ENCODE measurements around the gene MTF2.

Gene MTF2

GRCh38 chr1:93082313-93082712 is 3.2 kb downstream of the MTF2 start:
- H3K4me3 ChIP-seq (ENCODE audit: low read depth, low read length): no peak overlapping the region
- TF ChIP-seq CTCF (IDR thresholded peaks at IDR 0.05; ENCODE audit: low read depth, low read length): no peak

- no peak for TF ChIP-seq CTCF (IDR thresholded peaks at IDR 0.05; ENCODE audit: low read depth, low read length)
- H3K4me3 ChIP-seq (ENCODE audit: low read depth, low read length): no peak overlapping the region
These were observed 4.9 kb downstream of the MTF2 start for GRCh38 chr1:93083979-93084378.

GRCh38 chr1:93087532-93087931 is 8.4 kb downstream of the MTF2 start:
- TF ChIP-seq CTCF (IDR thresholded peaks at IDR 0.05; ENCODE audit: low read depth, low read length): no peak
- H3K4me3 ChIP-seq (ENCODE audit: low read depth, low read length): no peak overlapping the region

GRCh38 chr1:93093332-93094006 is 14.4 kb downstream of the MTF2 start:
- TF ChIP-seq CTCF (IDR thresholded peaks at IDR 0.05; ENCODE audit: low read depth, low read length): no peak
- H3K4me3 ChIP-seq (ENCODE audit: low read depth, low read length): no peak overlapping the region

DNA sequence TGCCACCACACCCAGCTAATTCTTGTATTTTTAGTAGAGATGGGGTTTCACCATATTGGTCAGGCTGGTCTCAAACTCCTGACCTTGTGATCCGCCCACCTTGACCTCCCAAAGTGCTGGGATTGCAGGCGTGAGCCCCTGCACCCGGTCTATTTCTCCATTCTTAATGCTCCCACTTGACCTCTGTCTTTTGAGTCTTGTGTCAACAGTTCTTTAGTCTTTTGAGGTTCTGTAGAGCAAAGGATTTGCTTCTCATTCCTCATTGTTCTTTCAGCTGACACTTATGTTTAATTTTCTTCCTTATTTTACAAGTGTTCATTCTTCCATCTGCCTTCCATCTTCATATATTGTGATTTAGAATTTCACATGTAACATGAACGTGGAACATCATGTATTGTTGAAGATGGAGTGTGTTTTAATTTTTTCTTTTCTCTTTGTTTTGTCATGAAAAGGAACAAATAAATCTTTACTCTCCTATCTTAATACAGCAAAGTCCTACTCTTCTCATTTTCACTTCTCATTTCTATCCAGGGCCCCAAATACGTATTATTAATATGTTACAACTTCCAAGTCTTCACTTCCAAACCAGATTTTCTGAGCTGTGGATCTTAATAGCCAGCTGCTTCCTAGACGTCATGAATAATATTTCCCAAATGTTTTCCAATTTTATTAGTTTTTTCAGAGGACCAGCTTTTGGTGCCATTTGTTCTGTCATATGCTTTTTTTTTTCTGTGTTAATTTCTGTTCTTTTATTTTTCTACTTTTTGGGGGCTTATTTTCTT is 16.9 kb downstream of the MTF2 start:
- TF ChIP-seq CTCF (IDR thresholded peaks at IDR 0.05; ENCODE audit: low read depth, low read length): no peak
- no peak overlapping the region for H3K4me3 ChIP-seq (ENCODE audit: low read depth, low read length)

GRCh38 chr1:93102142-93102541 is 23.1 kb downstream of the MTF2 start:
- TF ChIP-seq CTCF (IDR thresholded peaks at IDR 0.05; ENCODE audit: low read depth, low read length): no peak
- no peak overlapping the region for H3K4me3 ChIP-seq (ENCODE audit: low read depth, low read length)

GRCh38 chr1:93106226-93106625 is 27.1 kb downstream of the MTF2 start:
- no peak for TF ChIP-seq CTCF (IDR thresholded peaks at IDR 0.05; ENCODE audit: low read depth, low read length)
- no peak overlapping the region for H3K4me3 ChIP-seq (ENCODE audit: low read depth, low read length)

Measured in WI38 (cell line).